ENCODE measurements around the gene C18orf54. TPM values are rescaled to one million over a fixed set of nuclear protein-coding genes. Genes with fewer than 3 reads are reported as not detected.

The C18orf54 gene
- total and polyA plus RNA-seq, 9 of the 15 experiments (the other 6 are each of a cell fraction or from before 2014, with no cell fraction given) = 3.0 to 8.7 (median 4.3) TPM

- ATAC-seq (no peak), FAIRE-seq (no peak), DNase-seq (ENCODE audit: extremely low read depth in 1 of 4, low spot score in 3 of 4) (no peak)
- no peaks in the 10 kb centered on the region for H3K36me3 ChIP-seq (ENCODE audit: control insufficient read depth, insufficient read depth, low read length)
- POLR2A ChIA-PET = interaction anchor here (1.3 kb wide), 1 partner anchor 21 kb away, joined by 3 read pairs; no protein-coding TSS in a partner anchor
- in situ Hi-C loops (cut with MboI) (no loop called here), intact Hi-C loops (cut with micrococcal nuclease) (no loop called here)
- H3K9me3 ChIP-seq (replicated peaks; ENCODE audit: control insufficient read depth, insufficient read depth, low read depth, low read length) = no peaks in the 10 kb centered on the region
- CTCF ChIA-PET (ENCODE audit: low intra/inter-chr PET ratio) = no interaction called here
- TF ChIP-seq FIP1L1 (IDR thresholded peaks at IDR 0.05; ENCODE audit: low read depth, low read length, poor library complexity, severe bottlenecking) (no peak), ZNF253 (CRISPR knock-in tag; conservative IDR thresholded peaks at IDR 0.05) (no peak), KLF16 (IDR thresholded peaks at IDR 0.05) (no peak), EGR1 (conservative IDR thresholded peaks at IDR 0.05) (no peak), CBX8 (IDR thresholded peaks at IDR 0.05; ENCODE audit: borderline replicate concordance, extremely low read depth, low read depth, low read length, poor library complexity, severe bottlenecking) (no peak), ZNF592 (IDR thresholded peaks at IDR 0.05) (no peak), HINFP (tag; conservative IDR thresholded peaks at IDR 0.05; ENCODE audit: low read depth) (no peak)
- no peaks in the 10 kb centered on the region for H3K27me3 ChIP-seq (ENCODE audit: control insufficient read depth in 2 of 2, insufficient read depth in 2 of 2, low read length in 2 of 2)
- 0% methylated on average over 6 of the region's 6 CpGs for WGBS (ENCODE audit: insufficient coverage, low coverage, missing lambda C conversion rate)
- no peaks in the 10 kb centered on the region for H3K9me1 ChIP-seq (ENCODE audit: control insufficient read depth, insufficient read depth, low read length)
- H2AFZ ChIP-seq (ENCODE audit: low read depth, low read length) = no peak overlapping the region
- no peak overlapping the region for H3K4me2 ChIP-seq (ENCODE audit: insufficient read depth, low read length)
- no peaks in the 10 kb centered on the region for H3K79me2 ChIP-seq (ENCODE audit: control insufficient read depth, insufficient read depth, low read length)
- H3K27ac ChIP-seq (ENCODE audit: extremely low read depth, low read depth, low read length) = no peak overlapping the region
- no peaks in the 10 kb centered on the region for H4K20me1 ChIP-seq (replicated peaks; ENCODE audit: control insufficient read depth, insufficient read depth, low read length)
- no peaks in the 10 kb centered on the region for H3K4me1 ChIP-seq (replicated peaks in 1 of 2; ENCODE audit: control insufficient read depth in 2 of 2, insufficient read depth in 2 of 2, low read length in 2 of 2)
- H3K4me3 ChIP-seq = no peak overlapping the region
- no peak overlapping the region for H3K9ac ChIP-seq (ENCODE audit: insufficient read depth in 1 of 2, low read depth in 2 of 2, low read length in 2 of 2)
- BruUV-seq (replicated peaks) = no TSS peak
These were observed 26.7 kb upstream of the C18orf54 start for GRCh38 chr18:54330768-54331548.

All from K562 (cell line).